HG02610 (cell line): ENCODE results near the gene CAPN13.

Experiments
- ATAC-seq: cut with Tn5 transposase; IDR thresholded peaks from one replicate; pipeline ENCODE4 v1.9.1; 2021; ENCODE audit warnings: mild to moderate bottlenecking, moderate library complexity; ENCODE audit not compliant: unreplicated experiment

CAPN13 gene

GRCh38 chr2:30807249-30807648 is at the start of gene CAPN13:
CAPN13 (minus strand) TSS chr2:30807446; CDS start chr2:30787325, 20,121 bp downstream.
- ATAC-seq: no peak

GRCh38 chr2:30847841-30848240 is 40.6 kb upstream of the CAPN13 start:
- ATAC-seq: no peak

GRCh38 chr2:30847329-30847728 is 40.1 kb upstream of the CAPN13 start:
- ATAC-seq: no peak

- ATAC-seq: no peak
Measured at GRCh38 chr2:30828586-30828985, 21.3 kb upstream of the CAPN13 start.

- ATAC-seq: no peak
Measured at GRCh38 chr2:30826916-30827315, 19.7 kb upstream of the CAPN13 start.

GRCh38 chr2:30826481-30826880 is 19.2 kb upstream of the CAPN13 start:
- no peak for ATAC-seq

GRCh38 chr2:30823452-30823851 is 16.2 kb upstream of the CAPN13 start:
- no peak for ATAC-seq

GRCh38 chr2:30821960-30822359 is 14.7 kb upstream of the CAPN13 start:
- ATAC-seq: no peak

GRCh38 chr2:30820381-30821055 is 13.3 kb upstream of the CAPN13 start:
- no peak for ATAC-seq

GRCh38 chr2:30809938-30810337 is 2.7 kb upstream of the CAPN13 start:
- ATAC-seq: no peak

- no peak for ATAC-seq
Measured at GRCh38 chr2:30808695-30809094, 1.4 kb upstream of the CAPN13 start.

- no peak for ATAC-seq
Measured at GRCh38 chr2:30803281-30803680, 4.0 kb downstream of the CAPN13 start.

- no peak for ATAC-seq
Measured at GRCh38 chr2:30802611-30803010, 4.6 kb downstream of the CAPN13 start.

GRCh38 chr2:30801821-30802455 is 5.3 kb downstream of the CAPN13 start:
- ATAC-seq: no peak

GRCh38 chr2:30800159-30800558 is 7.1 kb downstream of the CAPN13 start:
- no peak for ATAC-seq

GRCh38 chr2:30799366-30799765 is 7.9 kb downstream of the CAPN13 start:
- no peak for ATAC-seq

GRCh38 chr2:30798536-30798991 is 8.7 kb downstream of the CAPN13 start:
- ATAC-seq: no peak

- ATAC-seq: no peak
Measured at GRCh38 chr2:30797381-30798015, 9.7 kb downstream of the CAPN13 start.

- no peak for ATAC-seq
Measured at GRCh38 chr2:30796699-30797098, 10.5 kb downstream of the CAPN13 start.

GRCh38 chr2:30792521-30792920 is 14.7 kb downstream of the CAPN13 start:
- no peak for ATAC-seq

GRCh38 chr2:30790879-30791278 is 16.4 kb downstream of the CAPN13 start:
- ATAC-seq: no peak

- no peak for ATAC-seq
Measured at GRCh38 chr2:30789670-30790210, 17.5 kb downstream of the CAPN13 start.
